Choroid plexus epithelial cell (primary cell): ENCODE measurements around the gene CBY3.
"Not testable (repeated sequence)": the region's sequence is repeated elsewhere in the genome, so short reads cannot be mapped to it uniquely, and the experiment has no call there.

Experiments used
- DNase-seq: peaks from one replicate; pipeline ENCODE4 v3.0.0-alpha.2; 2010; ENCODE audit warnings: low read depth
- H3K4me3 ChIP-seq: 2 replicates; pipeline ENCODE4 v1.5.1; 2011; ENCODE audit warnings: low read depth, mild to moderate bottlenecking, control low read depth, low read length, moderate library complexity
- TF ChIP-seq, protein P1 (sequence below): conservative IDR thresholded peaks from 2 replicates; pipeline ENCODE4 v1.5.1; 2011; ENCODE audit warnings: low read depth, mild to moderate bottlenecking, control low read depth, inconsistent platforms, low read length, moderate library complexity

CBY3 gene

DNA sequence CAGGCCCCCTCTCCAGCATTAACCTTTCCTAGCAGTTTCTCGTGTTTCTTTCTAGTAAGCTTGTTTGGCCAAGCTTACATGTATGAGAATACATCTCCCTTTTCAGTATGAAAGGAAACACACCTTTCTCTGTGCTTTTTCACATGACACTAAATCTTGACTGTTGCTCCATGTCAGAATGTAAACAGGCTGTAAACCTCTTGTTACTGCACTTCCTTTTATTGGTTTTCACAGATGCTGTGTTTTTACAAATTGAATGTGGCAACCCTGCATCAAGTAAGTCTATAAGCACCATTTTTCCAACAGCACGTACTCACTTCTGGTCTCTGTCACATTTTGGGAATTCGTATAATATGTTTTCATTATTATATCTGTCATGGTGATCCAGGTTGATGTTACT, 15.8 kb upstream of the CBY3 start:
- no peak for DNase-seq
- TF ChIP-seq, protein P1, sequence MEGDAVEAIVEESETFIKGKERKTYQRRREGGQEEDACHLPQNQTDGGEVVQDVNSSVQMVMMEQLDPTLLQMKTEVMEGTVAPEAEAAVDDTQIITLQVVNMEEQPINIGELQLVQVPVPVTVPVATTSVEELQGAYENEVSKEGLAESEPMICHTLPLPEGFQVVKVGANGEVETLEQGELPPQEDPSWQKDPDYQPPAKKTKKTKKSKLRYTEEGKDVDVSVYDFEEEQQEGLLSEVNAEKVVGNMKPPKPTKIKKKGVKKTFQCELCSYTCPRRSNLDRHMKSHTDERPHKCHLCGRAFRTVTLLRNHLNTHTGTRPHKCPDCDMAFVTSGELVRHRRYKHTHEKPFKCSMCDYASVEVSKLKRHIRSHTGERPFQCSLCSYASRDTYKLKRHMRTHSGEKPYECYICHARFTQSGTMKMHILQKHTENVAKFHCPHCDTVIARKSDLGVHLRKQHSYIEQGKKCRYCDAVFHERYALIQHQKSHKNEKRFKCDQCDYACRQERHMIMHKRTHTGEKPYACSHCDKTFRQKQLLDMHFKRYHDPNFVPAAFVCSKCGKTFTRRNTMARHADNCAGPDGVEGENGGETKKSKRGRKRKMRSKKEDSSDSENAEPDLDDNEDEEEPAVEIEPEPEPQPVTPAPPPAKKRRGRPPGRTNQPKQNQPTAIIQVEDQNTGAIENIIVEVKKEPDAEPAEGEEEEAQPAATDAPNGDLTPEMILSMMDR: no peak
- no peak overlapping the region for H3K4me3 ChIP-seq

DNA sequence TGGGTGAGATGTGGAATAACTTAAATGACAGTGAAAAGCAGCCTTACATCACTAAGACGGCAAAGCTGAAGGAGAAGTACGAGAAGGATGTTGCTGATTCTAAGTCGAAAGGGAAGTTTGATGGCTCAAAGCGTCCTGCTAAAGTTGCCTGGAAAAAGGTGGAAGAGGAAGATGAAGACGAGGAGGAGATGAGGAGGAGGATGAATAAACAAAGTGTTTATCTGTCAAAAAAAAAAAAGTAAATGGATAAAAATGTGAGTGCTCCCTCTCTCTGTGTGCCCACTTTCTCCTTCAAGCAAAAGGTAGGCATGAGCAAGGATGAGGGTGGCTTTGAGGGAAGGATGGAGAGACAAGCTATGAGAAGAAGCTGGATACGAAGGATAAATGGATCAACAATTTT, 13.7 kb upstream of the CBY3 start:
- TF ChIP-seq, protein P1: no peak
- DNase-seq: no peak
- H3K4me3 ChIP-seq: no peak overlapping the region

DNA sequence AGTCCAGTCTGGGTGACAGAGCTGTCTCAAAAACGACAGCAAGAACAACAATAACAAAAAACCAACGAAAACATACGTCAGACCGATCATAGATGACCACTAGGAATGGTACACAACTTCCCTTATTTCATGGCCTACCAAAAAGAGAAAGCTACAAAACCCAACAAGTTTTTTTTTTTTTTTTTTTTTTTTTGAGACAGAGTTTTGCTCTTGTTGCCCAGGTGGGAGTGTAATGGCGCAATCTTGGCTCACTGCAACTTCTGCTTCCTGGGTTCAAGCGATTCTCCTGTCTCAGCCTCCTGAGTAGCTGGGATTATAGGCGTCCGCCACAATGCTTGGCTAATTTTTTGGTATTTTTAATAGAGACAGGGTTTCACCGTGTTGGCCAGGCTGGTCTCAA, 8.4 kb upstream of the CBY3 start:
- H3K4me3 ChIP-seq, DNase-seq: not testable (repeated sequence)

DNA sequence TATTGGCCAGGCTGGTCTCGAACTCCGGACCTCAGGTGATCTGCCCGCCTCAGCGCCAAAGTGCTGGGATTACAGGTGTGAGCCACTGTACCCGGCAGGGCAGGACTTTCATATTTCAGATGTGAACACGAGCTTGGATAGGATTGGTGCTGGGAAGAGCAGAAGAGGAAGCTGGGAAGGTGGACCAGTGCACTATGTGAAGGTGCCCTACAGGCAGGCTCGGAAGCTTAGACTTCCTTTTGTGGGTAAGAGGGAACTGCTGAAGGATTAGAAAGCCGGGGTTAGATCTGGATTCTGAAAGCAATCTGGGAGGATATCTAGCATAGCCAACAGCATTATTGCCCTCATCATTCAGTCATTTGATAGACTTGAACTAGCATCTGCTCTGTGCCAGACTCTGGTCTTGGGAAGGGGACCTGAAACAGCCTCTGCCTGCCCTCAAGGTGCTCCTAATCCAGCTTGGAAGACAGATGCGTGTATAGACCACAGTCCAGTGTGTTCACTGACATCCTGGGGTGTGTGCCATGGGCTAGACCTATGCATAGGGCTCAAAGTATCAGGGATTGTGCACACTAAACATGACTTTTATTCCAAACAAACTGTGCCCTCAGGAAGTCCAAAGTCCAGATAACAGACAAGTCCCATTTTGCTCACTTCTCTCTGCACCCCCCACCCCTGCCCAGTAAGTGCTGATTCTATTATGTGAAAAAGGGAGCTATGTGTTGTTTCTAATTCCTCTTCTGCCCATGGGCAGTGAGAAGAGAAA, 637 bp downstream of the CBY3 start:
- DNase-seq: no peak
- H3K4me3 ChIP-seq: no peak overlapping the region
- TF ChIP-seq, protein P1: no peak

DNA sequence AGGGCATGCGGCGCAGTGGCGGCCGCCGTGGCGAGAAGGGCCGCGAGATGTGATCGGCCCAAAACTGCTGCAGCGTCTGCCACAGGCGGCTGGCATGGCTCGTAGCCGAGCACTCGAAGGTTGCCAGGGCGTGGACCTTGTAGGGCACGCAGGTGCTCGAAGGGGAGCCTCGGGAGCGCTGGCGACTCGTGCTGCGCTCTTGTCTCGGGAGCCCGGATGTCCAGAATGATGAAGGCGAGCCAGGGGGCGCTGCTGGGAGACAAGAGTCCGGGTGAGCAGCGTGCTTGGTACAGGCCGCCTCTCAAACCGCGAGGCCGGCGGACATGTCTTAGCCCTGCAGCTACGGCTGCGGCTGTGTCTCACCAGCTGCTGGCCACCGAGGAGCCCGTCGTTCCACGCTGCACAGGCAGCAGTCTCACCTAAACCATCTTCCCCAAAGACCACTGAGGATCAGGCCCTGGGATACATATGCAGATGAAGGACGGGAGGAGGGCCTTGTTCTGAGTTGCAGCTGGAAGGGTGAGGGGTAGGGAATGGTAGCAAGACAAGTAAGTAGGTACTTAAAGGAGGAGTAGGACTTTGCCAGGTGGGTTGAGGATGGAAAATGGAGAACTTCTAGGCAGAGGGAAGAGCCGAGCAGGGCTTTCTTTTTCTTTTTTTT, 1.7 kb downstream of the CBY3 start:
- peak overlapping the region; percentile 98 for H3K4me3 ChIP-seq
- TF ChIP-seq, protein P1: peak; percentile 61
- peak; percentile 83 for DNase-seq

DNA sequence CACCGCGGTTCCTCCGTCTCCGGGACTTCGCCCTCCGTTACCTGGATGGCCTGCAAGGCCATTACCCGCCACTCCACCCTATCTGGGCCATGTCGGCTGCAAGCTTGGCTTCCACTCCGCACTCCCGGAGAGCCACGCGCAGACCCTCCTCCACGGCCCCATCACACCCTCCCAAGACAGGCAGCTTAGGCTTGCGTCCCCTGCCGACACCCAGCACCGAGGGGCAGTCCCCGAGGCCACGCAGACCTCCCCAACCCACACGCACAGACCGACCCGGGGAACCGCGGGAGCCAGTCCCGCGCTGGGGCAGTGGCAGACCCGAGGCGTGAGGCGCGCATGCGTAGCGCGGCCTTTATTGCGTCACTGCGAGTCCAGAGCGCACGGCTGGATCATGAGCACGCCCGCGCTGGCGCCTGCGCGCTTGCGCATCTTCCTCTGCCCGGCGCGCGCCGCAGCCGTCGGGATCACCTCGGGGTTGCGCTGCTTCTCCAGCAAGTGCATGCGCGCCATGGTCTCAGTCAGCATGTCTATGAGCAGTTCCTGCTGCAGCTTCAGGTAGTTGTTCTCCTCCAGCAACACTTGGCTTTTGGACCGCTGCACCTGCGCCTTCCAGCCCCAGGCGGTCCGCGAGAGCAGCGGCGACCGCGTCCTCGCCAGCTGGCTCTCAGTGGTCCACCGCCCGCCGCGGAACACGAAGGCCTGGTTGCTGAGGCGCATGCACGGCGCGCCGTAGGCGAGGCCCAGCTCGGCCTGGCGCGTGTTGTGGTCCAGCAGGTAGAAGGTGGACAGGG, 2.4 kb downstream of the CBY3 start:
- TF ChIP-seq, protein P1: no peak
- H3K4me3 ChIP-seq: peak overlapping the region; percentile 98
- DNase-seq: peak; percentile 96

DNA sequence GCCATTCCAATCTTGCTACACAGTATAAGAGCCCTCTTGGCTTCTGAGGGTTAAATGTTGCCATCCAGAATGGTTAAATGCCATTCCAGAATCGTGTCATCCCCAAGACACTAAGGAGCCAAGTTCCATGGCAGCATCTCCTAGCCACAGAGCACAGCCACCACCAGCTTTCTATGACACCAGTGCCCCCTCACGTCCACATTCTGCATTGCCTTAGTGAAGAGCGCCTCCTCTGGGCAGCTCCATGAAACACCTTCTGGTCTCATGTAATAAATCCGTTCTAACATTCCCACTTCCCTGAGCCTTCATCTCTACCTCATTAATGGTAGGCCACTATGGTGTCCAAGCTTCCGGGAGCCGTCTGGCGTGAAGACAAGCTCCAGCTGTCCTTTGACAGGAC, 12.4 kb downstream of the CBY3 start:
- peak; percentile 80 for DNase-seq
- TF ChIP-seq, protein P1: peak; percentile 98
- no peak overlapping the region for H3K4me3 ChIP-seq

DNA sequence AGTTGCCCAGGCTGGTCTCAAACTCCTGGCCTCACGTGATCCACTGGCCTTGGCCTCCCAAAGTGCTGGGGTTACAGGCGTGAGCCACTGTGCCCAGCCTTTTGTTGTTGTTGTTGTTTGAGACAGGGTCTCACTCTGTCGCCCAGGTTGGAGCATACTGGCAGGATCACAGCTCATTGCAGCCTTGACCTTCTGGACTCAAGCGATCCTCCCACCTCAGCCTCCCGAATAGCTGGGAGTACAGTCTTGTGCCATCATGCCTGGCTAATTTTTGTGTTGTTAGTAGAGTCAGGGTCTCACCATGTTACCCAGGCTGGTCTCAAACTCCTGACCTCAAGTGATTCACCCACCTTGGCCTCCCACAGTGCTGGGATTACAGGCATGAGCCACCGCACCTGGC, 19.2 kb downstream of the CBY3 start:
- not testable (repeated sequence) for DNase-seq, H3K4me3 ChIP-seq

DNA sequence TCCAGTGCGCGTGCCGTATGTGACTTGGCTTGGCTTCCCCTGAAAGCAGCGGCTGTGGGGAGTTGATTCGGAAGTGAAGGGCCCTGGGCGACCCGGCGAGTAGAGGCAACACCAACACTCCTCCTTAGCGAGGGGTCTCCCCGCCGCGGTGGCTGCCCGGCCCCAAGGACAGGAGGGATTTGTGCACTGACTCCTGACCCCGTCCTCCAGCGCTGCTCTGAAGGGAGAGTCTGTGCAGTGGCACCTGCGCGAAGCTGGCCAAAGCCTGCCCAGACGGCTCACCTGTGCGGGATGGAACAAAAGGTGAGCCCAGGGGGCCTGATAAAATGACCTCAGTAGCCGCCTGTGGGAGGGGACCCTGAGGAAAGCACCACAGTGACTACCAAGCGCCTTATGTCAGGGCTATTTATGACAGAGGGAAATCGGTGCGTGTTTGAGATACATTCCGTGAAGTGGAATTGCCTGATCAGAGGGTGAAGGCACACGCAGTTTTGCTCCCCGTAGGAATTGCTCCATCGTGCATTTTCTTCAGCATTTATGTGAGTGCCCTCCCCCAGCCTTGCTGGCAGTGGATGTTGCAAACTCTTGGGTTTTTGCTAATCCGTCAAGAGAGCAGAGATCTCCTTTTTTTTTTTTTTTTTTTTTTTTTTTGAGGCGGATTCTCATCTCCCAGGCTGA, 22.5 kb downstream of the CBY3 start:
- peak overlapping the region; percentile 49 for H3K4me3 ChIP-seq
- peak; percentile 54 for DNase-seq

DNA sequence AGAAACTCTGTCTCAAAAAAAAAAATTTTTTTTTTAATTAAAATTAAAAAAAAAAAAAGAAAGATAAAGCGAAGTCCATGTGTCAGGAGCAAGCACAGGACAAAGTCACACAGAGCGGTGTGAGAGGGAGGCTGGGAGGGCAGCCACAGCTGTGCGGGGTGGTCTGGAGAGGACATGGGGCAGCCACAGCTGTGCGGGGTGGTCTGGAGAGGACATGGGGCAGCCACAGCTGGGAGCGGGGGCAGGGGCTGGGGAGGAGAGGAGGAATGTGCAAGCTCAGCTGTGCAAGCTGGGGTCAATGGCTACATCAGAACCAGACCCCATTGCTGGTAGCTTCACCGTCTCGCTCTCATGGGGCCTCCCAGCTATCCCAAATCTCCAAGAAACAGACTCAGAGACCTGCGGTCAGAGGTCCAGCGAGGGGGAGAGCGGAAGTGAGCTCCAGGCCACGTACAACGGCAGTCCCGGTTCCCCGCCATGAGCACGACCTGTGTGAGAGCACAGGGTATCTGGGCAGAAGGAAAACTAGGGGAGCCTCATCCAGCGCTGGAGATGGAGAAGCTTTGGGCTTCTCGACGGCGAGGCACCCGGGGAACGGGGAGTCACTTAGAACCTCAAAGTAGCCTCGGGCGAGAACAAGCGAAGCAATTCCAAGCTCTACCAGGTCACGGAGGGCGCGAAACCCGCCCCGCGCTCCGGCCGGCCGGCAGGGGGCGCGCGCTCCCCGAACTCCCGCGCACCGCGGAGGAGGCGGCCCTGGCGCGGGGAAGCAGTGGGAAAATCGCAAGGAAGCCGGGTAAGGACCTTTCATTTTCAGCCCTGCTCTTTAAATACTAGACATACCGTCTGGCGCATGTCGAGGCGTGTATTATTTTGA, 23.3 kb downstream of the CBY3 start:
- H3K4me3 ChIP-seq: peak overlapping the region; percentile 34
- not testable (repeated sequence) for DNase-seq
